ENCODE data around the gene SHROOM2.

Gene SHROOM2

GRCh38 chrX:9745417-9746115 is 40.7 kb upstream of the SHROOM2 start:
- no peak for TF ChIP-seq CTCF (IDR thresholded peaks at IDR 0.05)
- H3K9me3 ChIP-seq (ENCODE audit: control insufficient read depth, low read length), result no peaks in the 10 kb centered on the region
- H3K4me1 ChIP-seq, result no peaks in the 10 kb centered on the region
- H3K79me2 ChIP-seq, result no peaks in the 10 kb centered on the region
- no peak overlapping the region for H3K4me2 ChIP-seq (ENCODE audit: low read length)
- H2AFZ ChIP-seq, result no peak overlapping the region
- peak overlapping the region; percentile 11 for H3K27ac ChIP-seq
- no peak overlapping the region for H3K4me3 ChIP-seq (ENCODE audit: low read depth, low read length)
- H3K36me3 ChIP-seq (ENCODE audit: control insufficient read depth, insufficient read depth, low read length), result no peaks in the 10 kb centered on the region
- no peak overlapping the region for H3K9ac ChIP-seq
- no peaks in the 10 kb centered on the region for H3K27me3 ChIP-seq (ENCODE audit: control insufficient read depth, insufficient read depth, low read length)

- H3K9me3 ChIP-seq (ENCODE audit: control insufficient read depth, low read length), result no peaks in the 10 kb centered on the region
- H2AFZ ChIP-seq, result no peak overlapping the region
- no peaks in the 10 kb centered on the region for H3K27me3 ChIP-seq (ENCODE audit: control insufficient read depth, insufficient read depth, low read length)
- no peak overlapping the region for H3K4me2 ChIP-seq (ENCODE audit: low read length)
- H3K36me3 ChIP-seq (ENCODE audit: control insufficient read depth, insufficient read depth, low read length), result no peaks in the 10 kb centered on the region
- no peaks in the 10 kb centered on the region for H3K4me1 ChIP-seq
- H3K4me3 ChIP-seq (ENCODE audit: low read depth, low read length), result no peak overlapping the region
- peak overlapping the region; percentile 11 for H3K27ac ChIP-seq
- no peak overlapping the region for H3K9ac ChIP-seq
- TF ChIP-seq CTCF (IDR thresholded peaks at IDR 0.05), result no peak
- H3K79me2 ChIP-seq, result no peaks in the 10 kb centered on the region
Observed at GRCh38 chrX:9746148-9746888, 39.9 kb upstream of the SHROOM2 start.

GRCh38 chrX:9747644-9748043 is 38.6 kb upstream of the SHROOM2 start:
- Histone ChIP-seq H2AFZ (no peak overlapping the region), H3K27ac (no peak overlapping the region), H3K79me2 (no peaks in the 10 kb centered on the region), H3K4me3 (ENCODE audit: low read depth, low read length) (no peak overlapping the region), H3K4me2 (ENCODE audit: low read length) (no peak overlapping the region), H3K27me3 (ENCODE audit: control insufficient read depth, insufficient read depth, low read length) (no peaks in the 10 kb centered on the region), H3K4me1 (no peaks in the 10 kb centered on the region), H3K9ac (no peak overlapping the region), H3K36me3 (ENCODE audit: control insufficient read depth, insufficient read depth, low read length) (no peaks in the 10 kb centered on the region), H3K9me3 (ENCODE audit: control insufficient read depth, low read length) (no peaks in the 10 kb centered on the region)
- TF ChIP-seq CTCF (IDR thresholded peaks at IDR 0.05), result no peak

DNA sequence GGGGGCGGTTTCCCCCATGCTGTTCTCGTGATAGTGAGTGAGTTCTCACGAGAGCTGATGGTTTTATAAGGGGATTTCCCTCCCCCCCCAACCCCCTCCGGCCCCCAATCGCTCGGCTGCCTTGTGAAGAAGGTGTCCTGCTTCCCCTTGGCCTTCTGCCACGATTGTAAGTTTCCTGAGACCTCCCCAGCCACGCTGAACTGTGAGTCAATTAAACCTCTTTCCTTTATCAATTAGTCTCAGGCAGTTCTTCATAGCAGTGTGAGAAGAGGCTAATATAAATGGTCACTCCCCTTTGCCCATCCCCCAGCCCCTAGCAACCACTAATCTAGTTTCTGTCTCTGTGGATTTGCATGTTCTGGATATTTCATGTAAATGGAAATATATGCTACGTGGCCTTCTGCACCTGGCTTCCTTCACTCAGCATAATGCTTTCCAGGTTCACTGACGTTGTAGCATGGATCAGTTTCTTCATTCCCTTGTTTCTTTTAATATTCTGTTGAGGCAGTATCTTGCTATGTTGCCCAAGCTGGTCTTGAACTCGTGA is 37.0 kb upstream of the SHROOM2 start:
- no peak for TF ChIP-seq CTCF (IDR thresholded peaks at IDR 0.05)
- no peaks in the 10 kb centered on the region for H3K27me3 ChIP-seq (ENCODE audit: control insufficient read depth, insufficient read depth, low read length)
- H3K9me3 ChIP-seq (ENCODE audit: control insufficient read depth, low read length), result no peaks in the 10 kb centered on the region
- no peaks in the 10 kb centered on the region for H3K4me1 ChIP-seq
- no peak overlapping the region for H3K4me2 ChIP-seq (ENCODE audit: low read length)
- no peak overlapping the region for H3K9ac ChIP-seq
- no peaks in the 10 kb centered on the region for H3K79me2 ChIP-seq
- H2AFZ ChIP-seq, result no peak overlapping the region
- H3K36me3 ChIP-seq (ENCODE audit: control insufficient read depth, insufficient read depth, low read length), result no peaks in the 10 kb centered on the region
- H3K4me3 ChIP-seq (ENCODE audit: low read depth, low read length), result no peak overlapping the region
- no peak overlapping the region for H3K27ac ChIP-seq
